Stimulated activated CD4-positive, alpha-beta T cell treated with anti-CD3 and anti-CD28 coated beads, TNF-alpha, amount 100 ng/mL, for 24 hours (primary cell): Measurements from ENCODE around the gene RAD18.

Experiments
- DNase-seq, 3 experiments: peaks; one replicate each; pipeline ENCODE4 v3.0.0-alpha.2; 2020; ENCODE audit warnings: low read depth in 3 of 3

Gene RAD18

GRCh38 chr3:8864402-8865350 lies 98.6 kb downstream of the RAD18 start:
- DNase-seq = no peak

GRCh38 chr3:8863891-8864290 lies 99.4 kb downstream of the RAD18 start:
- DNase-seq = no peak

- DNase-seq = no peak
These were observed 105.4 kb downstream of the RAD18 start for GRCh38 chr3:8857720-8858367.

GRCh38 chr3:8856721-8857120 lies 106.6 kb downstream of the RAD18 start:
- no peak for DNase-seq

- no peak for DNase-seq
These were observed 107.2 kb downstream of the RAD18 start for GRCh38 chr3:8856071-8856470.

GRCh38 chr3:8854656-8855055 lies 108.6 kb downstream of the RAD18 start:
- no peak for DNase-seq

GRCh38 chr3:8853081-8853480 lies 110.2 kb downstream of the RAD18 start:
- DNase-seq = no peak

GRCh38 chr3:8852511-8852910 lies 110.8 kb downstream of the RAD18 start:
- DNase-seq = no peak

- DNase-seq = no peak
These were observed 111.6 kb downstream of the RAD18 start for GRCh38 chr3:8851703-8852102.

- DNase-seq = no peak
These were observed 114.6 kb downstream of the RAD18 start for GRCh38 chr3:8848696-8849131.

GRCh38 chr3:8847317-8847716 lies 116.0 kb downstream of the RAD18 start:
- no peak for DNase-seq

GRCh38 chr3:8846176-8846575 lies 117.1 kb downstream of the RAD18 start:
- DNase-seq = no peak

- DNase-seq = no peak
These were observed 117.6 kb downstream of the RAD18 start for GRCh38 chr3:8845641-8846040.

- DNase-seq = no peak
These were observed 119.9 kb downstream of the RAD18 start for GRCh38 chr3:8843347-8843746.

- DNase-seq = no peak
These were observed 121.0 kb downstream of the RAD18 start for GRCh38 chr3:8842293-8842692.

GRCh38 chr3:8841472-8841871 lies 121.8 kb downstream of the RAD18 start:
- DNase-seq = no peak

- DNase-seq = no peak
These were observed 122.7 kb downstream of the RAD18 start for GRCh38 chr3:8840556-8840955.

GRCh38 chr3:8839607-8840325 lies 123.5 kb downstream of the RAD18 start:
- no peak for DNase-seq

GRCh38 chr3:8838765-8839423 lies 124.4 kb downstream of the RAD18 start:
- DNase-seq = no peak

GRCh38 chr3:8838234-8838633 lies 125.0 kb downstream of the RAD18 start:
- no peak for DNase-seq

- no peak for DNase-seq
These were observed 126.1 kb downstream of the RAD18 start for GRCh38 chr3:8837162-8837561.

- no peak for DNase-seq
These were observed 127.2 kb downstream of the RAD18 start for GRCh38 chr3:8836096-8836495.
